CD4-positive, alpha-beta memory T cell (primary cell): ENCODE results near the gene TMPRSS2. TPM values are rescaled to one million over a fixed set of nuclear protein-coding genes. Genes with fewer than 3 reads are reported as not detected.

Experiments used
- CTCF ChIA-PET: fragments of 350-600 bp; sonication (Branson Sonifier 250); formaldehyde crosslinking; loops from one replicate; lab custom pipeline; 2021; ENCODE audit warnings: inconsistent platforms; ENCODE audit not compliant: partially characterized antibody; lab: Charles Lee
- POLR2A ChIA-PET: fragments of 350-600 bp; sonication (Branson Sonifier 250); formaldehyde crosslinking; loops from one replicate; lab custom pipeline; 2021; ENCODE audit not compliant: partially characterized antibody; lab: Charles Lee
- DNase-seq, 5 donors: peaks; one replicate each; pipeline versions ENCODE4 v3.0.0 to v3.0.0-alpha.2; 2020 to 2022; ENCODE audit warnings: mixed read lengths in 1 of 5
- H3K27ac ChIP-seq: one replicate; pipeline ENCODE4 v1.7.0; 2013; ENCODE audit warnings: low read depth, low read length
- H3K27me3 ChIP-seq: 2 replicates; pipeline ENCODE4 v1.7.0; 2013; ENCODE audit warnings: mild to moderate bottlenecking, low read length, moderate library complexity; ENCODE audit not compliant: insufficient read depth
- H3K36me3 ChIP-seq: 2 replicates; pipeline ENCODE4 v1.7.0; 2013; ENCODE audit warnings: mild to moderate bottlenecking, low read length, moderate library complexity; ENCODE audit not compliant: insufficient read depth
- H3K4me1 ChIP-seq: 2 replicates; pipeline ENCODE4 v1.7.0; 2013; ENCODE audit warnings: mild to moderate bottlenecking, low read length, moderate library complexity; ENCODE audit not compliant: insufficient read depth
- H3K4me3 ChIP-seq, 2 donors: one replicate each; pipeline ENCODE4 v1.7.0; 2013; ENCODE audit warnings: low read length in 2 of 2, mild to moderate bottlenecking in 1 of 2
- H3K9me3 ChIP-seq, 2 donors: one replicate each; pipeline ENCODE4 v1.7.0; 2013; ENCODE audit warnings: low read length in 2 of 2, control low read depth in 1 of 2; ENCODE audit not compliant: control insufficient read depth in 1 of 2
- H3K27ac Mint-ChIP-seq, 7 donors: one replicate each; pipeline ENCODE4 v1.8.0; 2020 to 2021; ENCODE audit warnings: mixed read lengths in 7 of 7, mild to moderate bottlenecking in 6 of 7, inconsistent platforms in 3 of 7, moderate library complexity in 3 of 7
- H3K27me3 Mint-ChIP-seq, 2 donors: one replicate each; pipeline ENCODE4 v1.8.0; 2020 to 2021; ENCODE audit warnings: mixed read lengths in 2 of 2
- H3K36me3 Mint-ChIP-seq, 2 donors: one replicate each; pipeline ENCODE4 v1.8.0; 2020 to 2021; ENCODE audit warnings: mixed read lengths in 2 of 2, inconsistent platforms in 1 of 2, mild to moderate bottlenecking in 1 of 2
- H3K4me1 Mint-ChIP-seq, 4 donors: one replicate each; pipeline ENCODE4 v1.8.0; 2020 to 2021; ENCODE audit warnings: mixed read lengths in 4 of 4, mild to moderate bottlenecking in 1 of 4
- H3K4me3 Mint-ChIP-seq, 8 donors: one replicate each; pipeline ENCODE4 v1.8.0; 2020 to 2021; ENCODE audit warnings: mixed read lengths in 8 of 8, mild to moderate bottlenecking in 7 of 8, moderate library complexity in 6 of 8, inconsistent platforms in 3 of 8
- H3K9me3 Mint-ChIP-seq, 8 donors: one replicate each; pipeline ENCODE4 v1.8.0; 2020 to 2021; ENCODE audit warnings: mixed read lengths in 8 of 8, mild to moderate bottlenecking in 5 of 8, inconsistent platforms in 3 of 8, moderate library complexity in 1 of 8
- intact Hi-C: fragments of 100-400 bp; cut with micrococcal nuclease; formaldehyde crosslinking; loops from one replicate; pipeline ENCODE4 v1.15.1; 2023
- polyA plus RNA-seq, 2 donors: library from polyadenylated mRNA; unstranded; fragments of 300-500 nt; fragmentation: Illumina TruSeq; gene quantifications; one replicate each; pipeline ENCODE4 v1.2.3, GENCODE V29; 2021
- total RNA-seq, 2 experiments: library from RNA; stranded (reverse); gene quantifications; one replicate each; pipeline ENCODE4 v1.2.3, GENCODE V29; 2021

TMPRSS2 gene
- total and polyA plus RNA-seq, 4 experiments from 2014 or later = not detected

GRCh38 chr21:41480086-41480690 lies 27.8 kb downstream of the TMPRSS2 start:
- Histone ChIP-seq H3K9me3 (no peaks in the 10 kb centered on the region), H3K4me1 (no peaks in the 10 kb centered on the region), H3K27me3 (no peaks in the 10 kb centered on the region), H3K36me3 (no peaks in the 10 kb centered on the region), H3K4me3 (no peak overlapping the region), H3K27ac (no peak overlapping the region)
- H3K36me3 Mint-ChIP-seq = no peaks in the 10 kb centered on the region
- intact Hi-C loops = no loop called here
- H3K27ac Mint-ChIP-seq = no peak overlapping the region
- peaks cover 6 to 21% of the 10 kb centered on the region in 2 donors for H3K27me3 Mint-ChIP-seq
- CTCF ChIA-PET = no interaction called here
- peaks cover 0 to 3% (median 0%) of the 10 kb centered on the region in 4 donors for H3K4me1 Mint-ChIP-seq
- POLR2A ChIA-PET = no interaction called here
- no peak overlapping the region for H3K4me3 Mint-ChIP-seq
- DNase-seq = no peak
- no peaks in the 10 kb centered on the region for H3K9me3 Mint-ChIP-seq

DNA sequence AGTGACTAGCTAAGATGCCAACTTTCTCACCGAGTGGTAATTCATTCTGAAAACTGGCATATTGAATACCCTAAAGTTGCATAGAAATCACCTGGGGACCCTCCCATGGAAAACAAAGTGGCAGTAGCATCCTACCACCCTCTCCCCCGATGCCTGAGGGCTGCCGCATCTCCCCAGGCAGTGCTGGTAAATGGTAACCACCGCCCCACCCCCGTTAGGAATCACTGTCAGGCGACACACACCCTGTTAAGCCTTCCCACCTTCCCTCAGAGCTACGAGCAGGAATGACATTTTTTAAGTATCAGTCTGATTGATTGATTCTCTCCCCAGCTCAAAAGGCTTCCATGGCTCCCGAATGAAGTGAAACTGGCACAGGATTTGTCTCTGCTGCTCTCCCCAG lies 28.3 kb downstream of the TMPRSS2 start:
- CTCF ChIA-PET = no interaction called here
- Histone ChIP-seq H3K9me3 (no peaks in the 10 kb centered on the region), H3K36me3 (no peaks in the 10 kb centered on the region), H3K27ac (no peak overlapping the region), H3K4me1 (no peaks in the 10 kb centered on the region), H3K27me3 (no peaks in the 10 kb centered on the region), H3K4me3 (no peak overlapping the region)
- no peak for DNase-seq
- no peak overlapping the region for H3K4me3 Mint-ChIP-seq
- H3K36me3 Mint-ChIP-seq = no peaks in the 10 kb centered on the region
- intact Hi-C loops = no loop called here
- H3K27me3 Mint-ChIP-seq = peaks cover 4 to 19% of the 10 kb centered on the region in 2 donors
- H3K27ac Mint-ChIP-seq = no peak overlapping the region
- H3K4me1 Mint-ChIP-seq = peaks cover 0 to 3% (median 0%) of the 10 kb centered on the region in 4 donors
- POLR2A ChIA-PET = no interaction called here
- H3K9me3 Mint-ChIP-seq = no peaks in the 10 kb centered on the region

- intact Hi-C loops = no loop called here
- Histone ChIP-seq H3K4me3 (no peak overlapping the region), H3K27ac (no peak overlapping the region), H3K36me3 (no peaks in the 10 kb centered on the region), H3K4me1 (no peaks in the 10 kb centered on the region), H3K27me3 (no peaks in the 10 kb centered on the region), H3K9me3 (no peaks in the 10 kb centered on the region)
- ChIA-PET CTCF (no interaction called here), POLR2A (no interaction called here)
- Mint-ChIP-seq H3K4me1 (peaks cover 0 to 3% (median 0%) of the 10 kb centered on the region in 4 donors), H3K36me3 (no peaks in the 10 kb centered on the region), H3K27ac (peak overlapping the region in 1 of 7 donors; percentile 44), H3K4me3 (no peak overlapping the region), H3K27me3 (peaks cover 4 to 15% of the 10 kb centered on the region in 2 donors), H3K9me3 (no peaks in the 10 kb centered on the region)
- DNase-seq = no peak
Observed at GRCh38 chr21:41478319-41479177, 29.4 kb downstream of the TMPRSS2 start.

GRCh38 chr21:41477641-41478318 lies 30.2 kb downstream of the TMPRSS2 start:
- Histone ChIP-seq H3K9me3 (no peaks in the 10 kb centered on the region), H3K36me3 (no peaks in the 10 kb centered on the region), H3K4me1 (no peaks in the 10 kb centered on the region), H3K4me3 (no peak overlapping the region), H3K27ac (no peak overlapping the region), H3K27me3 (no peaks in the 10 kb centered on the region)
- H3K36me3 Mint-ChIP-seq = no peaks in the 10 kb centered on the region
- DNase-seq = no peak
- peaks cover 3 to 13% of the 10 kb centered on the region in 2 donors for H3K27me3 Mint-ChIP-seq
- no peak overlapping the region for H3K4me3 Mint-ChIP-seq
- no peak overlapping the region for H3K27ac Mint-ChIP-seq
- H3K4me1 Mint-ChIP-seq = peaks cover 0 to 3% (median 0%) of the 10 kb centered on the region in 4 donors
- intact Hi-C loops = no loop called here
- ChIA-PET CTCF (no interaction called here), POLR2A (no interaction called here)
- H3K9me3 Mint-ChIP-seq = no peaks in the 10 kb centered on the region

DNA sequence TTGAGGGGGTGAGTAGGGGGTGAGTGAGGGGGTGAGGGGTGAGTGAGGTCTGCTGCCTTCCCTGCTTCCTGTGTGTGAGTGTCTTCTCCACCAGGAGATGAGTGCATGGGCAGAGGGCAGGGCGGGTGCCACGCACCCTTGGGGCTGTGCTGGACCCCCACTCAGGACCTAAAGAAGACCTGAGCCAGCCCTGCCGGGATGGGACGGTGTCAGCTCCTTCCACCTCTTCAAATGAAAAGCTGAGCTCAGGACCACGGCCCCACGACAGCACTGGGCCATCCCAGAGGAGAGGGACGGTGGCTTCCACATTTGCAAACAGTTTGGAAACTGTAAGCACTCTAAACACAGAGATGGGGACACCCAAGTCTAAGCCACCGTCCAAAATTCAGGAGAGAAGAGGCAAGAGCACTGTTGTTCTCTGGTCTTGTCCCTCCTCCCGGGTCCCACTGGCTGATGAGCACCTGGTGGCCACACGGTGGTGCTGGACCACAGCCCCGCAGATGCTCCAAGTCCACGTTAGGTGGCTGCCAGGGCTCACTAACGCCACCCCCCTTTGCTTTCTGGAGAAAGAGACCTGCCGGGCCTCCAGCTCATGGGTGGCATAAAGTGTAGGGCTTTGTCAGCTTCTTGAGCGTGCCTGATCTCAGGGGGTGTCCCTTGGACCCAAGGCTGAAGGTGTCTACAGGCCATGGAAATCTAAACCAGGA lies 32.1 kb downstream of the TMPRSS2 start:
- no peaks in the 10 kb centered on the region for H3K36me3 Mint-ChIP-seq
- ChIA-PET CTCF (no interaction called here), POLR2A (no interaction called here)
- H3K36me3 ChIP-seq = no peaks in the 10 kb centered on the region
- DNase-seq = no peak
- no peaks in the 10 kb centered on the region for H3K9me3 ChIP-seq
- no peaks in the 10 kb centered on the region for H3K4me1 Mint-ChIP-seq
- no peaks in the 10 kb centered on the region for H3K27me3 ChIP-seq
- no peak overlapping the region for H3K27ac Mint-ChIP-seq
- intact Hi-C loops = no loop called here
- H3K4me1 ChIP-seq = no peaks in the 10 kb centered on the region
- no peak overlapping the region for H3K4me3 ChIP-seq
- H3K9me3 Mint-ChIP-seq = no peaks in the 10 kb centered on the region
- H3K27me3 Mint-ChIP-seq = peaks cover 8% of the 10 kb centered on the region in 2 donors
- H3K27ac ChIP-seq = no peak overlapping the region
- no peak overlapping the region for H3K4me3 Mint-ChIP-seq

- H3K27me3 ChIP-seq = no peaks in the 10 kb centered on the region
- Mint-ChIP-seq H3K27ac (no peak overlapping the region), H3K27me3 (peaks cover 26 to 29% of the 10 kb centered on the region in 2 donors)
Observed at GRCh38 chr21:41472753-41473548, 35.0 kb downstream of the TMPRSS2 start.

More at GRCh38 chr21:41472753-41473548, 35.0 kb downstream of the TMPRSS2 start:
- intact Hi-C loops = no loop called here
- no peaks in the 10 kb centered on the region for H3K36me3 Mint-ChIP-seq
- no peak overlapping the region for H3K4me3 Mint-ChIP-seq
- no peaks in the 10 kb centered on the region for H3K36me3 ChIP-seq
- H3K27ac ChIP-seq = no peak overlapping the region
- CTCF ChIA-PET = no interaction called here
- no peak overlapping the region for H3K4me3 ChIP-seq
- peaks cover 0 to 1% (median 0%) of the 10 kb centered on the region in 4 donors for H3K4me1 Mint-ChIP-seq
- POLR2A ChIA-PET = no interaction called here
- no peaks in the 10 kb centered on the region for H3K9me3 ChIP-seq
- no peaks in the 10 kb centered on the region for H3K9me3 Mint-ChIP-seq
- no peak for DNase-seq
- no peaks in the 10 kb centered on the region for H3K4me1 ChIP-seq
